HG02970 (cell line): ENCODE results near the gene EHBP1L1.

Experiments used
- ATAC-seq: cut with Tn5 transposase; IDR thresholded peaks from one replicate; pipeline ENCODE4 v1.9.1; 2021; ENCODE audit warnings: mild to moderate bottlenecking, moderate library complexity, moderate number of reproducible peaks; ENCODE audit not compliant: unreplicated experiment, low FRiP score

The EHBP1L1 gene

DNA sequence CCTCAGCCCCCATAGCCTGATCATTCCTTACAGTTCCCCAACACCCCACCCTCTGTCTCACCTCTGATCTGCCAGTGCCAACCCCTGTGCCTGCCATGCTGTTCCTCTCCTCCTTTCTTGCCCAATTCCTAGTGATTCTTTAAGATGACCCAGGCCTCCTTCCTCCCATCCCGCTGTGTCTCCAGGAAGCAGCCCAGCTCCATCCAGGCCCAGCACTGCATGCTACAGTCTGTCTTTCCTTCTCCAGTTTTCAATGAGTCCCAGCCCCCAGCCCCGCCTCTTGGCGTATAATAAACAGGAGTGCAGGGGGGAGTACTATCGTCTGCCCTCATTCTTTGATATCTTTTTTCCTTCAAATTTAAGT is 30.0 kb upstream of the EHBP1L1 start:
- no peak for ATAC-seq

DNA sequence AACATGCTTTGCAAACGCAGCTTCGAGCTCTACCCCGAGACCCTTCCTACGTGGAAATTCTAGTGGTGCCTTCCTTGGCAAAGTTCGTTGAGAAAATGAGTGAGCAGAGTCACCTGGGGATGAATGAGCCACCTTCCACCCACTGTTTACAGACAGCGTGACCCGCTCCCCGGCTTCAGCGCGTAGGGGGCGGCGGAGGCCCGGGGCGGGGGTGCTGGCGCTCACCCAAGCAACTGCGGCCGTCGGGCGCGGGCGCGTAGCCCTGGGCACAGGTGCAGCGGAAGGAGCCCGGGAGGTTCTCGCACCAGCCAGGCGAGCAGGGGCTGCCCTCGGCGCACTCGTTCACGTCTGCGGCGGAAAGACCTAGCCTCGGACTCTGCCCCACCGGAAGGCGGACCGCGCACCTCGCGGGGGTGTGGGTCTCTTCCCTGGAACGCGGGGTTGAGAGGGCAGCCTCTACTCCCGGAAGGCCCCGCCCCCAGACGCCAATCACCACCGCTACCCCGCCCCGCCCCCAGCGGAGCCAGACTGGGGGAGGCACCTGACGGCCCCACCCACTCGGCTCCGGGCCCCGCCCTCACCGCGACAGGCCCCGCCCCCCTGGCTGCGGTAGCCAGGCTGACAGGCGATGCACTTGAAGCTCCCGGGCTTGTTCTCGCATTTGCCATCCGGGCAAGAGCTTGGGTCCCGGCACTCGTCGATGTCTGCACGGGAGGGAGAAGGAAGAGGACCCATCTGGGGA is 29.5 kb upstream of the EHBP1L1 start:
- ATAC-seq, result peak; percentile 63

DNA sequence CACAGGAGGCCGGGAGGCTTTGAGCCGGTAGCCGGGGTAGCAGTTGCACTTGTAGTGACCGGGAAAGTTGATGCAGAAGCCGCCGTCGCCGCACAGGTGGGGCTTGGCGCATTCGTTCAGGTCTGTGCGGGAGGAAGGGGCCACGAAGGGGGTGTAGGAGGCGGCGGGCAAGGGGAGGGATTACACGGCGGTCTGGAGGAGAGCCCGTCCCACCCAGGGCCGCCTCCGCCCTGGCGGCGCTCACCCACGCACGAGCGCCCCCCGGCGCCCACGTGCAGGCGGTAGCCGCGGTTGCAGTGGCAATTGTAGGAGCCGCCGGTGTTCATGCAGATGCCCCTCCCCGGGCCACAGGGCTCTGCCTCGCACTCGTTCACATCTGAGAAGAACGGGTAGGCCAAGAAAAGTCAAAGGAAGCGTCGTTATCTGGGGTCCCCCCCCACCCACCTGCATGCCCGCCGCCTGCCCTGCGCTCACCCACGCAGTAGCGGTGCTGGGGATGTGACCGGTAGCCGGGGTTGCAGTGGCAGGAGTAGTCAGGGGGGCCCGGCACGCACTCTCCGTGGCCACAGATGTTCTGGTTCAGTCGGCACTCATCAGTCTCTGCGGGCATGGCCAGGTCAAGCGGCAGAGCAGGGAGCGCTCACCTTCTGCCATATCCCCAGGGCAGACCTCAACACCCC is 28.3 kb upstream of the EHBP1L1 start:
- no peak for ATAC-seq

DNA sequence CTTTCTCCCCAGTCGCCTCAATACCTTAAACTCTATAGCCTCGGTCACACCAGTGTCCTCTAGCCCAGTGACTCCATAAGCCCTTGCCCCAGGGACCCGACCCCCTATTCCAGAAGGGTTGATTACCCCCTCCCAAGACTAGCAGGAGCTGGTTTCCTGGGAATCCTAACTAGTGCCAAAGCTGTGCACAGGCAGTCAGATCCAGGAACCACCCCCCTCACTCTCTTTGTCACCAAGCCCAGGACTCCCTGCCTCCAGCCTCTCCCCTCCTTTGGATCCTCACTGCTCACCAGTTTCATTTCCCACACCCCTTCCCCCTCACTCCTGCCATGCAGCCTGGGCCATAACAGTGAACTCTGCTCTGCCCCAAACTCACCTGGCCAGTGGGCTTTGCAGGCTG is 27.5 kb upstream of the EHBP1L1 start:
- ATAC-seq, result no peak

DNA sequence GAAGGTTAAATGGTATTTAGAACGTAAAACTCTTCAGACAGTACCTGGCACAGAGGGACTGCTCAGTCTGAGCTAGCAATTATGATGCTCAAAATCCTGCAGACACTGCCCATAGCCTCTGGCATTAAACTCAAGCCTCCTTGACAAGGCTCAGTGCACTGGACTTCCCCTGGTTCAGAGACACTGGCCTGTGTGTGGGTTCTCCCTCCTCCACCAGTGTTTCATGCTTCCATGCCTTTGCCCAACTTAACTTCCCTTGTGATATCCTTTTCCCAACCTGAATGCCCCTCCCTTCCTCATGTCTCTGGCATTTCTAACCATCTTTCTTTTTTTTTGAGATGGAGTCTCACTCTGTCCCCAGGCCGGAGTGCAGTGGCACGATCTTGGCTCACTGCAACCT is 26.8 kb upstream of the EHBP1L1 start:
- ATAC-seq, result no peak

DNA sequence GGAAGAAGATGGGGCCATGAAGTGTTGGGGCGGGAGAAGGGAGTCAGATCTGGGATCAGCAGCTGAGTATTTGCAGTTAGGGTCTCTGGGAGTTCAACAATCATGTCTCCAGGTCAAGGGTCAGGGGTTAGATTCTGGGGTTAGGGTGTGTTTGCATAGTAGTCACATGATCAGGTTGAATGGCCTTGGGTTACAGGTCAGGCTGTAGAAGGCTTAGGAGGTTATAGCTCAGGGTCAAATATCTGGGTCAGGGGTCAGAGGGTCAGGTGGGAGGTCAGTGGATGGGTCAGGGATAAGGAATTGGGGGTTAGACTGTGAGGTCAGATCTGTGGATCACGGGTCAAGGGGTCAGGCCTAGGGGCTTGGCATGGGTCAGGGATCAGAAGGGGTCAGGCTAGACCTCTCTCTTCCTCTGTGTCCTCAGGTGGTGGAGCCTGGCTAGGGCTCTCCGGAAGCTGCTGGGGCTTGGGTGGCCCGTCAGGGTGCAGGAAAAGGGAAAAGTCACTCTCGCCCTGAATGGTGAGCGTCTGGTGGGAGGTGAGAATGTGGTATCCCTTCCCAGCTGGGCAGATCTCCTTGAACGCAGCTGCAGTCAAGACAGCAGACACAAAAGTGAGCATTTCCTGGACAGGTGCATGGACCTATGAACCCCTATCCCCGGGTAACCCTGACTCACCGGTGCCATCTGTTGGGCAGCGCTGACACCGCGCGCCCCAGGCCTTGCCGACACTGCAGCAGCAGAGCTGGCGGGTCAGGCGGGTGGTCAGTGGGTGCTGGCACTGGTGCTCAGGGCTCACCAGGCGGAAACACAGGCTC is 24.1 kb upstream of the EHBP1L1 start:
- ATAC-seq, result no peak

DNA sequence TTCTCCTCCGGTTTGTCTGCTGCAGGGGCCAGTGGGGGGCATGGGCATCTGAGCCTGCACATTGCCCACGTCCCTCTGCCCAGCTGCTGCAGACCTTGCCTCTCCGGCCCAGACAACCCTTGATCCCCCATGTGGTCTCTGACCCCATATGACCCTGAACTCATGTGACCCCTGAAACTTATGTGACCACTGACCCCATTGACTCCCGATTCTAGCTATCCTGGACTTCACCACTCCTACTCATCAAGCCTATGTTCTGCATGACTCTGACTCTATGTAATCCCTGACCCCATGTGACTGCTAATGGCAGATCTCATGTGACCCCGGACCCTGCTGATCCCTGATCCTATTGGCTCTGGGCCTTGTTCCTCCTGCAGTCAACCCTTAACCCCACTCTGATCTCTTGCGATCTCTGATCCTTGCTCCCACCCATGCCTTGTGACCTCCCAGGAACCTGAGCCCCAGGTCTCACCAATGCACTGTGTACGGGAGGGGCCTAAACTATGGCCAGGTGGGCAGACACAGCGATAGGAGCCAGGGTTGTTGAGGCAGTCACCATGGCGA is 23.4 kb upstream of the EHBP1L1 start:
- ATAC-seq, result no peak

DNA sequence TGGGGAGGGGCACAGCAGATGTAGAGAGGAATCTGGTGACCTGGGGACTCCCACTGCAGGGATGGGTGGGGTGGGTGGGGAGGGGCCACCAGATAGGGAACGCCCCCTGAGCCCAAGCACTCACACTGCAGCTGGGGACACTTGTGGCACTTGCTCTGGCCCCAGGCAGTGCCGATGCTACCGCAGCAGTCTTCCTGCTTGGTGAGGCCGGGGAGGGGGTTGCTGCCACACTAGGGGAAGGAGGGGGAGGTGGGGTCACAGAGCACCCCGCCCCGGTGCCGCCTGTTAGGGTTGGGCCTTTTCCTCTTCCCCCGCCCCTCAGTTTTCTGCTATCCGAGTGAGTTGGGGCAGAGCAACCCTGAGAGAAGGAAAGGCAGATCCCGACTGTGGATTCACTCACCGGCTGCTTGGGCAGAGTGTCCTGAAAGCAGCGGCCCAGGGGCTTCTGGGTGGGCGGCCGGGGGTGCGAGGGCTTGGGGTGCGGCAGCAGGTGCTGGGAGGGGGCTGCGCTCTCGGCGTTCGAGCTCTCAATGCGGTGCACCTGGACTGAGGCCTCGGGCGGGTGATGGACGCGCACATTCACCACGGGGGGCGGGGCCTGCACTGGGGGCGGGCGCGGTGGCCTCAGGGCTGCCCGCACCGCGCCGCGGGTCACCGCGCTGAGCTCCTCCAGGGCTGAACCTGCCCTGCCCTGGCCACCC is 22.4 kb upstream of the EHBP1L1 start:
- ATAC-seq, result no peak

DNA sequence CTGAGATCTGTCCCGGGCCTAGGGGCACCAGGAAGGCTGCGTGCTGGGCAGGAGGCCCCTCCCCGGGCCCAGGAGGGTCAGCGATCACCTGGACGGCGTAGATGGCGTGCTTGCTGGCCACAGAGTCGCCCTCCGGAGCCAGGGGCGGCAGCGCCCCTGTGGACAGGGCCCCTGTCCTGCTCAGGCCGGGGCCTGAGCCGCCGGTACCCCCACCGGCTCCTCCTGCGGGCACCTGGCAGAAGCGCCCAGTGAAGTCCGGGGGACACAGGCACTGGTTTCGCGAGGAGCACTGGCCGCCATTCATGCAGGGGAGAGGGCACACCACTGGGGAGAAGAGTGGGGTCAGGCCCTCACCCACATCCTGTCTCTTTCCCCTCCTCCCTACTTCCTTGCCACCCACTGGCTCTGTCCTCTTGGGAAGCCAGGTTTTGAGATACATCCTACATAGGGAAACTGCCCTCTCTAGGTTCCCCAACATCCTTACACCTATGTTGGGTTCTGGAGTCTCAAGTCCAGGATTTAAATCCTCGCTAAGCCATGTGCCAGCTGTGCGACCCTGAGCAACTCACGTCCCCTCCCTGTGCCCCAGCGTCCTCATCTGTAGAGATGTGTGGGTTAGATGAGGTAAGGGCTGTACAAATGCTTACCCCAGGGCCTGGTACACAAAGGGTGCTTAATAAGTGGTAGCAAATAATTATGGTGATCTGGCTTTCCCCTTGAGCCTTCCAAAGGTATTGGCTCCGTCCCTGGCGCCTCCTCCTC is 21.6 kb upstream of the EHBP1L1 start:
- ATAC-seq, result no peak

DNA sequence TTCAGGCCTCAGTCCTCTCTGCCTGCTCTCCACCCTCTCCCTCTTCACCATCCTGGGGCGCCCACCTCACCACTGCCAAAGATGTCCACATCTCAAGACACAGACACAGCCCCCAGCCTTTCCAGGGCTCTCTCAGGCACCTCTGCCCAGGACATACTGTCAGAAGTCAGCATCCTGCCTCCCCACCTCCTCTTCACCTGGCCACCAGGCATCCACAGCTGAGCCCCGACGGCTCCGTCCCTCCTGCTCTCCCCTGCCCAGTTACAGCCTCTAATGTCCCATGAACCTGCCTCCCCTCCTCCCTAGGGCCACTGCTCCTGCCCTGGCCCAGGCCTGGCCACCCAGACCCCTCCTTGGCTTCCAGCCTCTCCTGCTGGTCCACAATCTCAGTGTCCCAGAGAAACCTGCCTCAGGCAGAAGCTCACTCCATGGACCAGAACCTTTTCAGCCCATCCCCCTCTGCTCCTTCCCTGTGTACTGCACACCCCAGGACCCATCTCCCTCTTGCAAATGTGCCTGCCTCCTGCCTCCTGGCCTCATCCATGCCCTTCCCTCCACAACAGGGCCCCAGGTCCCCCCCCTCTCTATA is 20.9 kb upstream of the EHBP1L1 start:
- ATAC-seq, result no peak

DNA sequence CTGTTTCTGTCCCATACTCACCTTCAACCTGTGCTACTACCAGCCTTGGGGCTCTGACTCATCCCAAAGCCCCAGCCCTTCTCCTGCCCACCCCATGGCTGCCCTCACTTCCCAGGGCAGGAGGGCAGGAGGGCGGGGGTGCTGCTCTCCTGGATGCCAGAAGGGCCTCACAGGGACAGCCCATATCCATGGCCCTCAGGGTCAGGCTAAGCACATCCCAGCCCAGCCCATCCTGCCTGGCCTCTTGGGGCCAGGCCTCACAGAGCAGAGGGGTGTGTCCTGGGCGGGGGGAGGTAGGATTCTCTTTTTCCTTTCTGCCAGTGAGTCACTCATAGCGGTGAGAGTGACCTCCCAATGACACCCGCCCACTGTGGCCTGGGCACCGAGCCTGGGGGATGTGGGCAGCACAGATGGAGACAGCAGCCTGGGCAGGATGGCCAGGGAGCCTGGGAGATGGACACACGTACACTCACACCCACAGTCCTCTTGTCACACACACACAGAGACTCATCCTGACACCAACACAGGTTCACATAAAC is 20.1 kb upstream of the EHBP1L1 start:
- no peak for ATAC-seq

DNA sequence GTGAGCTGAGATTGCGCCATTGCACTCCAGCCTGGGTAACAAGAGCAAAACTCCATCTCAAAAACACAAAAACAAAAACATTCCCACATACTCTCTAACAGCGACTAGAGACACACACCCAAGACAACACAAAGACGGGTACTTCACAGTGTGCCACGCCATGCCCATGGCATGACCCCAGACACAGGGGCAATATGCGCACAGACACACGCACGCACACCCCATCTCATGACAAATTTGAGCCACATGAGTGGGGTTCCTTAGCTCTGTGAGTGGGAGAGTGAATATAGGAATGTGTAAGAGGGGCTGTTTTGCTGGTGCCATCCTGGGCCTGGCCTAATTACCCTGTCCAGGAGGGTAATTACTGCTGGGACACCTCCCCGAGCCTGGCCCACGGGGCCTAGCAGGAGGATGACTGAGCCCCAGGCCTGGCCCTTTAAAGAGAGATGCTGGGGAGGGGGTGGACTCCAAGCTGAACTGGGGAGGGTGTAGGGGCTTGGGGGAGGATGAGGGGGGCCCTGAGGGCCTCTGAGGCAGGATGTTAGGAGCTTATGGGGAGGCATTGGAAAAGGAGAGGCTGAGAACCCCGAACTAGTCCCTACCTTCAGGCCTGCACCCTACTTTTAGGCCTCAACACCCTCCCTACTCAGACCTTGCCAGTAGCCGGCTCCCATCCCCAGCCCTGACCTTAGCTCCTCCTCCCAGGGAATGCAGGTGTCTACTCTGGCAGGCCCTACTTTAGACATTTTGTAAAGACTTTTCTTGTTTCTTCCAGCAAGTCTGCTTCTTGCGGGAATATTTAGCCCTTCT is 19.2 kb upstream of the EHBP1L1 start:
- no peak for ATAC-seq

DNA sequence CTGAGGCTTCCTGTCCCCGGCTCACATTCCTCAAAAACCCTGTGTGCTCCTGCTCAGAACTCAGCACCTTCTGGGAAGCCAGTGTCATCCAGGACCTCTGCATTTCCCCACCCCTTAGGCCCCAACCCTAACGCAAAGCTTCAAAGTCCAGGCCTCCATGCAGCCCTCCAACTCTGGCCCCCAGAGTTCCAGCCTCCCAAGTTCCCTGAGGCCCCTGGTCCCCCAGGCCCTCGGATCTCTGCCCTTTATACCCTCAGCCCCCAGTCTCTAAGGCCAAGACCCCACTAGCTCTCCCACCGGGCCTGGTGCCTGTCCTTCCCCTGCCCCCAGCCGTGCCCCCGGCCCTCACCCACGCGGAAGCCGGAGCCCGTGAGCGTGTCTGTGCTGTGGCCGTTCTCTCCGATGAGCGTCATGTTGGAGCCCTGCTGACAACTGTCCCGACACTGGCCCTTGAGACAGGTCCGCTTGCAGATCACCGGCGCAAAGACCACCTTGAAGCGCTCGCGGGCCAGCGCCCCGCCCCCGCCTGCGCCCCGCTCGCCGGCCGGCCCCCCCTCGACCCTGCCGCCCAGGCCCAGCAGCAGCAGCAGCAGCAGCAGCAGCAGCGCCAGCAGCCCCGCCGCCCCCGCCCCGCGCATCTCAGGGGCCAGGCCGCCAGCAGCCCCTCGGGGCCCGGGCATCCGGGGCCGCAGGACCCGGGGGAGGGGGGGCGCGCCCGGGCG is 18.4 kb upstream of the EHBP1L1 start:
- no peak for ATAC-seq

DNA sequence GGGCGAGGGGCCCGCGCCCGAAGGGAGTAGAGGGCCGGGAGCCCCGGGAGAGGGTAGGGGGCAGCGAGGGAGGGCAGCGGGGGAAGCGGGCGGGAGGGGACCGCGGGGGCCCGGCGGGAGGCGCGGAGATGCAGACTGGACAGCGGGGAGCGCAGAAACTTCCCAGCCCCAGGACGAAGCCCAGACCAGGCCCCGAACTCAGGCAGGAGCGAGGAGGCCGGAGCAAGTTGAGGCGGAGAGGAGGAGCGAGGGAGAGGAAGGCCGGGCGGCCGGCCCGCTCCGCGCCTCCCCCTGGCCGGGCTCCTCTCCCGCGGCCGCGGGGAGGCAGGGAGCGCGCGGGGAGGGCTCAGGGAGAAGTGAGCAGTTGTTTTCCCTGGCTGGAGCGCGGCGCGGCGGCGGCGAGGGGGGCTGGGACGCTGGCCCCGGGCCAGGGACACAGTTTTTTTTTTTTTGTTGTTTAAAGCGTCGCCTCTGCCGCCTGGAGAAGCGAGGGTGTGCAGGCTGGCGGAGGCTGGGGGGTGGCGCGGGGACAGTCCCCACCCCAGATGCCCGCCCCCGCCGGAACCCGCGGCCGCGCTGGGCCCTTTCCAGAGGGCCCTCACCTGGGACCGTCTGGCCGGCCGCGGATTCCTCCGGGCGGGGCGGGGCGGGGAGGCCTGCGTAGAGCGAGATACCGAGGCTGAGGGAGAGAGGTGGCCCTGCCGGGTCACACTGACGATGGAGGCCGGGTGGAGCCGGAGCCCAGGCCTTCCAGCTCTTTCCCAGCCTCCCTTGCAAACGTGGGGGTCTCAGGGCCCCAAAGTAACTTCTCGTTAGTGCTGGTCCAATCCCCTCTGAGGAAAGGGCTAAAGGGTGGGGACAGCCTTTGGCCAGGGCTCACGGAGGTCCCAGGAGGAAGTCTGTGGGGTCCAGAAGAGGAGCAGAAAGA is 17.6 kb upstream of the EHBP1L1 start, which contains the start of gene LTBP3:
Gene LTBP3 (minus strand): TSS at position 358 of the 928 bp plus-strand sequence. CDS start 400 bp downstream, outside the sequence.
- no peak for ATAC-seq

DNA sequence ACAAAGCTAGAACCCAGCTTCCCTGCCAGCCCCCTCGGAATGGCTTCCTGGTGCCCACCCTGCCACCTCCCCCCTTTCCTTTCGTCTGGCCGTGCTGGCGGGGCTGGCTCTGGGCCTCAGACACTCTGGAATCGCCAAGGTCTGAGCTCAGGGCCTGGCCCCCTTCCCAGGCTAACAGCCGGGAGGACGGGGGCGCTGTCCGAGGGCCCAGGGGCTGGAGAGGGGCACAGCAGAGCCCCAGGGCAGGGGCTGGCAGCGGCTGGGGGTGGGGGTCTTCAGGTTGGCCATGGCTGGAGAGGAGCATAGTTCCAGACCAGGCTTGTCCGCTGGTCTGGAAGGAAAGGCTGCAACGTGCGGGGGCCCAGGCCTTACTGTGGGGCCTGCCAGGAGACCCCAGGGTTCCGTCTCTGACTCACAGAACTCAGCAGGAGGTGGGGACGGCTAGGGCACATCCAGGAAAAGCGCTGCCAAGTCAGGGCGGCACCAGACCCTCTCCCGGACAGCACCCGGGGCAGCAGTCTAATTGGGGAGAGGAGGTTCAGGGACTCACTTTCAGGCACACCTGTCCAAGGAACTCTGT is 16.8 kb upstream of the EHBP1L1 start:
- no peak for ATAC-seq

DNA sequence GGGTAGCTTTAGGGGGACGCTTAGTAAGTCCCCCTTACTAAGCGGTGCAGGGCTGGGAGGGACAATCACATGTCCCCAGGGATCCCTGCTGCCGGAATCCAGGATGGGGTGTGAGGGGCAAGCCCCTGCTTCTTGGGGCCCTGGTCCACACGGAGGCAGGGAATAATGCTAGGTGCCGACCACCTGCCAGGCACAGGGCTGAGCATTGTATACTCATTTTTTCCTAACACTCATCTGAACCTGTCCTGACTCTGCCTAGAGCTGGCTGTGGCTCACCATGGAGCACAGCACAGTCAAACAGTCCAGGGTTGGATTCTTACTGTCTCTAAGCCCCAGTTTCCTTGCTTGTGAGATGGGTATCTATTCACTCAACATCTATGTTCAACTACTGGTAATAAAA is 16.3 kb upstream of the EHBP1L1 start:
- no peak for ATAC-seq
